Measurements from ENCODE around the gene NAA38.

The NAA38 gene

DNA sequence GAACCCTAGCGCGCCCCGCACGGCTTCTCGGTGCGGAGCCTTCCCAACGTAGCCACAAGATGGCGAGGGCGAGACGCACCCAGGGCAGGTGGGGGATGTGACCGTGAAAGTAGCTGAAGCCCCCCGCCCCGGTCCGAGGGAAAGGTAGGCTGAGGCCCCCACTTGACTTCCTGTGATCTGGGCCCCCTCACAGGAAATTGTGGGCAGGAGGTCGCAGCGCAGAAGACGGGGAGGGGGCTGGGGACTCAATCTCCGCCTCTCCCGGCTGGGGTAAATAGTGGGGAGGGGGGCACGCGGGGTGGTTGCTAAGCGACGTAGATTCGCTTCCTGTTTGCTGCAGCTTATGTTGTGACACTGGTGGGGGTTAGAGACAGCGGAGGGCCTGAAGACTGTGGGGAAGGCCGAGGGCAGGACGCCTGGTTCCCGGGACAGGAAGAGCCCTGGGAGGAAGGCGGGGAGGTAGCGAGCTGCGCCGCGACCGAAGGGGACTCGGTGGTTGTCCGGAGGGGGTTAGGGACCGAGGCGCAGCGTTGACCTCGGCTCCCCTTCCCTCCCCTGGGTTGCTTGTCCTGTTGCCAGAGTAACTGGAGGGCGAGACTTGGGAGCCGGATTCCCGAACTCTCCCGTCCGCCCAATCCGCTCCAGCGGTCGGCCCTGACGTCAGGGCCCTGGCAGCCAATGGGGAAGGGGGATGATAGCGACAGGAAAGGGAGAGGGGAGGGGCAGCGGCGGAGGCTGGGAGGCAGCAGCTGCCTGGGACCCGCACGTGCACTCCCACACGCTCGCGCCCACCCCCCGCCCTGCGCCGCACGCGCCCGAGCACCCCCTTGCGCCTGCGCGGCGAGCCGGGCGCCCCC lies 22.2 kb downstream of the NAA38 start:
- Histone ChIP-seq H4K8ac (ENCODE audit: low read length) (peak overlapping the region; percentile 27), H2BK5ac (ENCODE audit: low read depth, low read length, poor library complexity, severe bottlenecking) (peak overlapping the region; percentile 19), H3K4ac (ENCODE audit: low read depth in 1 of 2, low read length in 2 of 2) (peak overlapping the region in 1 of 2 experiments; percentile 91), H3K4me1 (ENCODE audit: control insufficient read depth, insufficient read depth, low read depth, low read length) (peaks cover 31% of the 10 kb centered on the region), H3K23ac (ENCODE audit: low read length in 2 of 2) (peak overlapping the region in 1 of 2 experiments; percentile 86), H2AK5ac (ENCODE audit: low read length, severe bottlenecking) (no peak overlapping the region), H3K9ac (ENCODE audit: low read length) (peak overlapping the region; percentile 98), H3K27me3 (ENCODE audit: control insufficient read depth in 1 of 2, insufficient read depth in 1 of 2, low read length in 2 of 2) (peaks cover 18 to 25% of the 10 kb centered on the region in 2 experiments), H3K79me1 (replicated peaks; ENCODE audit: low read length, poor library complexity, severe bottlenecking) (peaks cover 9% of the 10 kb centered on the region), H3K4me2 (ENCODE audit: low read length, poor library complexity, severe bottlenecking) (peak overlapping the region; percentile 99), H2BK15ac (ENCODE audit: low read depth, poor library complexity, severe bottlenecking) (peak overlapping the region; percentile 91), H3K14ac (ENCODE audit: low read length in 2 of 2) (peak overlapping the region in 1 of 2 experiments; percentile 91), H2BK120ac (ENCODE audit: low read depth, low read length) (no peak overlapping the region), H3K18ac (ENCODE audit: low read depth in 1 of 2, low read length in 2 of 2) (peak overlapping the region; percentile 96 to 99), H2AFZ (ENCODE audit: low read depth, low read length) (no peak overlapping the region), H3K9me3 (ENCODE audit: control insufficient read depth, low read length) (no peaks in the 10 kb centered on the region), H3K4me3 (ENCODE audit: insufficient read depth in 1 of 2, low read depth in 1 of 2, low read length in 2 of 2) (peak overlapping the region; percentile 75 to 97), H3K27ac (ENCODE audit: low read length, poor library complexity, severe bottlenecking) (peak overlapping the region; percentile 73), H4K91ac (ENCODE audit: low read length) (peak overlapping the region; percentile 70), H2BK12ac (ENCODE audit: low read length in 2 of 2) (peak overlapping the region; percentile 34 to 93), H3K36me3 (ENCODE audit: control insufficient read depth in 1 of 2, insufficient read depth in 2 of 2, low read depth in 1 of 2, low read length in 2 of 2) (peaks cover 1 to 3% of the 10 kb centered on the region in 2 experiments)
- peak; percentile 99 for DNase-seq
- under 1% methylated on average over 51 of the region's 69 CpGs for WGBS

DNA sequence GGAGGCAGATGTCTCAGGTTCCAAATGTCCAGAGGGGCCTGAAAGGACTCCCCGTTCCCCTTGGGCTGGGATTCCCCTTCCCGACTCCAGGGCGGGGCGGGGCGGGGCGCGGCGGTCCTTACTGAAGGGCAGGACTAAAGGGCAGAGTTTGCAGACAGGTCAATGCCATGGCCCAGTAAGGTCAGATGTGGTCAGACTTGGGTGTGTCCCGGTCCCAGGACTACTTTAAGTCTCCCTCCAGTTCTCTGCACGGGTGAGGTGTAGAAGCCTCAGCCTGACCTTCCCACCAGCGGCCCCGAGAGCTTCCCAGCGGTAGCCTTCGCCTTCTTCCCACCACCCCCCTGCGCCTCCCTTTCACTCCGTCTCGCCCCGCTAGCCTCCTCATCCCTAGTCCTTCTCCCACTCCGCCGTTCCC lies 22.8 kb downstream of the NAA38 start:
- H2BK15ac ChIP-seq (ENCODE audit: low read depth, poor library complexity, severe bottlenecking): peak overlapping the region; percentile 44
- no peak overlapping the region for H3K27ac ChIP-seq (ENCODE audit: low read length, poor library complexity, severe bottlenecking)
- peak; percentile 81 for DNase-seq
- peak overlapping the region in 1 of 2 experiments; percentile 2 for H3K14ac ChIP-seq (ENCODE audit: low read length in 2 of 2)
- no peak overlapping the region for H4K91ac ChIP-seq (ENCODE audit: low read length)
- H3K4me2 ChIP-seq (ENCODE audit: low read length, poor library complexity, severe bottlenecking): peak overlapping the region; percentile 99
- no peaks in the 10 kb centered on the region for H3K9me3 ChIP-seq (ENCODE audit: control insufficient read depth, low read length)
- H4K8ac ChIP-seq (ENCODE audit: low read length): peak overlapping the region; percentile 27
- H3K4me1 ChIP-seq (ENCODE audit: control insufficient read depth, insufficient read depth, low read depth, low read length): peaks cover 30% of the 10 kb centered on the region
- WGBS: 0% methylated on average over 15 of the region's 20 CpGs
- peak overlapping the region in 1 of 2 experiments; percentile 65 for H2BK12ac ChIP-seq (ENCODE audit: low read length in 2 of 2)
- peak overlapping the region in 1 of 2 experiments; percentile 11 for H3K23ac ChIP-seq (ENCODE audit: low read length in 2 of 2)
- no peak overlapping the region for H2AK5ac ChIP-seq (ENCODE audit: low read length, severe bottlenecking)
- no peak overlapping the region for H2BK120ac ChIP-seq (ENCODE audit: low read depth, low read length)
- H2BK5ac ChIP-seq (ENCODE audit: low read depth, low read length, poor library complexity, severe bottlenecking): no peak overlapping the region
- peaks cover 6% of the 10 kb centered on the region for H3K79me1 ChIP-seq (replicated peaks; ENCODE audit: low read length, poor library complexity, severe bottlenecking)
- peak overlapping the region; percentile 37 to 58 for H3K18ac ChIP-seq (ENCODE audit: low read depth in 1 of 2, low read length in 2 of 2)
- peaks cover 19 to 27% of the 10 kb centered on the region in 2 experiments for H3K27me3 ChIP-seq (ENCODE audit: control insufficient read depth in 1 of 2, insufficient read depth in 1 of 2, low read length in 2 of 2)
- peak overlapping the region; percentile 20 for H2AFZ ChIP-seq (ENCODE audit: low read depth, low read length)
- H3K36me3 ChIP-seq (ENCODE audit: control insufficient read depth in 1 of 2, insufficient read depth in 2 of 2, low read depth in 1 of 2, low read length in 2 of 2): no peaks in the 10 kb centered on the region
- H3K4ac ChIP-seq (ENCODE audit: low read depth in 1 of 2, low read length in 2 of 2): peak overlapping the region; percentile 40 to 68
- H3K9ac ChIP-seq (ENCODE audit: low read length): peak overlapping the region; percentile 98
- peak overlapping the region; percentile 73 to 97 for H3K4me3 ChIP-seq (ENCODE audit: insufficient read depth in 1 of 2, low read depth in 1 of 2, low read length in 2 of 2)

DNA sequence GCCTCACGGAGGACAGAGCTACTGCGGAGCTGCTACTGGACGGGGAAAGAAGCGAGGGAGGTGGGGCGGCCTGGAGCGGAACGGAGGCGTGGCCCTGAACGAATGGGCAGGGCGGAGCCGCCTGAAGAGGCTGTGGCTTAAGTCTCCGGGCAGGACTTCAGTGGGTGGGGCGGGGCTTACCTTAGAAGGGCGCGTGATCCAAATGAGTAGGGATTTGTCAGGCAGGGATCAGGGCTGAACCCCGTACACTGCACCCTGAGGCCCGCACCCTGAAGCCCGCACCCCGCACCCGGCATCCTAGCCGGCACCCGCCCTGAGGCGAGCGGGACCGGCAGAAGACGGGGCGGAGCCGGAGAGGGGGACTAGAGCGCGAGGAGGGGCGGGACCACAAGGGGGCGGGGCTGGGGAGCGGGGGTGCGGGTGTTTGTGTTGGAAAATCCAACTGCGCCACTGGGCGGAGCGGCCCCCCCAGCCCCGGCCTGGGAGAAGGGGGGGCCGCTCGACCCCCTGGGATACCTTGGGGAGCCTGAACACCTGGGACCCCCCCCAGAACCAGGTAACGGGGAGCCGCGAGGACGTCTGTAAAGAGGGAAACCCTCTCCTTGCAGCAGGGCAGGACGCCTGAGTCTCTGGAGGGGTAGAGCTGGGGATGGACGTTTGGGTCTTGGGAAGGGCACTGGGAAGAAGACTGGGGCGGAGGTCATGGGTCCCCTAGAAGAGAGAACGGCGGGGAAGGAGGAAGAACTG lies 23.4 kb downstream of the NAA38 start, which contains the start of gene KDM6B:
TSS of gene KDM6B (plus strand) at position 423 of the 747 bp plus-strand sequence. CDS start 11,338 bp downstream, outside the sequence.
- Histone ChIP-seq H3K9ac (ENCODE audit: low read length) (peak within 1 kb of the TSS; percentile 98), H2BK5ac (ENCODE audit: low read depth, low read length, poor library complexity, severe bottlenecking) (peak within 1 kb of the TSS; percentile 19), H3K4me1 (ENCODE audit: control insufficient read depth, insufficient read depth, low read depth, low read length) (peaks cover 25% of the 10 kb centered on the region), H3K4ac (ENCODE audit: low read depth in 1 of 2, low read length in 2 of 2) (peak within 1 kb of the TSS; percentile 68), H3K23ac (ENCODE audit: low read length in 2 of 2) (peak within 1 kb of the TSS in 1 of 2 experiments; percentile 28), H3K9me3 (ENCODE audit: control insufficient read depth, low read length) (no peaks in the 10 kb centered on the region), H3K14ac (ENCODE audit: low read length in 2 of 2) (peak within 1 kb of the TSS in 1 of 2 experiments; percentile 2), H3K27me3 (ENCODE audit: control insufficient read depth in 1 of 2, insufficient read depth in 1 of 2, low read length in 2 of 2) (peaks cover 19 to 27% of the 10 kb centered on the region in 2 experiments), H3K18ac (ENCODE audit: low read depth in 1 of 2, low read length in 2 of 2) (peak within 1 kb of the TSS; percentile 58 to 86), H3K4me3 (ENCODE audit: insufficient read depth in 1 of 2, low read depth in 1 of 2, low read length in 2 of 2) (peak within 1 kb of the TSS; percentile 73 to 97), H3K79me1 (replicated peaks; ENCODE audit: low read length, poor library complexity, severe bottlenecking) (peaks cover 3% of the 10 kb centered on the region), H2BK120ac (ENCODE audit: low read depth, low read length) (peak within 1 kb of the TSS; percentile 74), H3K36me3 (ENCODE audit: control insufficient read depth in 1 of 2, insufficient read depth in 2 of 2, low read depth in 1 of 2, low read length in 2 of 2) (no peaks in the 10 kb centered on the region), H2BK15ac (ENCODE audit: low read depth, poor library complexity, severe bottlenecking) (peak within 1 kb of the TSS; percentile 68), H2BK12ac (ENCODE audit: low read length in 2 of 2) (peak within 1 kb of the TSS; percentile 43 to 84), H4K8ac (ENCODE audit: low read length) (peak within 1 kb of the TSS; percentile 27), H4K91ac (ENCODE audit: low read length) (peak within 1 kb of the TSS; percentile 3), H3K27ac (ENCODE audit: low read length, poor library complexity, severe bottlenecking) (peak within 1 kb of the TSS; percentile 73), H2AK5ac (ENCODE audit: low read length, severe bottlenecking) (no peak within 1 kb of the TSS), H3K4me2 (ENCODE audit: low read length, poor library complexity, severe bottlenecking) (peak within 1 kb of the TSS; percentile 99), H2AFZ (ENCODE audit: low read depth, low read length) (peak within 1 kb of the TSS; percentile 90)
- WGBS: under 1% methylated on average over 47 of the region's 49 CpGs
- DNase-seq: peak; percentile 95
